ENCODE data around the gene TSNAX. TPM values are rescaled to one million over a fixed set of nuclear protein-coding genes. Genes with fewer than 3 reads are reported as not detected.

Gene TSNAX
- total RNA-seq, 1 donor from 2014 or later: 27.7 TPM

GRCh38 chr1:231536099-231536498 lies 7.6 kb downstream of the TSNAX start:
- H3K4me3 ChIP-seq (ENCODE audit: low read length in 3 of 3): no peak overlapping the region
- peaks cover 15 to 29% (median 23%) of the 10 kb centered on the region in 3 donors for H3K4me1 ChIP-seq (ENCODE audit: control insufficient read depth in 3 of 3, insufficient read depth in 3 of 3, low read length in 3 of 3)
- peak overlapping the region in 2 of 3 donors; percentile 52 to 66 for H3K9ac ChIP-seq (ENCODE audit: low read depth in 1 of 3, low read length in 3 of 3)
- peaks cover 2 to 18% (median 9%) of the 10 kb centered on the region in 3 donors for H3K36me3 ChIP-seq (ENCODE audit: control insufficient read depth in 3 of 3, insufficient read depth in 3 of 3, low read length in 3 of 3)
- peak overlapping the region; percentile 67 for H3K27ac ChIP-seq (ENCODE audit: low read depth, low read length)
- H3K9me3 ChIP-seq (ENCODE audit: control insufficient read depth in 3 of 3, low read length in 3 of 3): no peaks in the 10 kb centered on the region
- H3K27me3 ChIP-seq (ENCODE audit: control insufficient read depth in 3 of 3, insufficient read depth in 3 of 3, low read length in 3 of 3): no peaks in the 10 kb centered on the region

- Histone ChIP-seq H3K36me3 (ENCODE audit: control insufficient read depth in 3 of 3, insufficient read depth in 3 of 3, low read length in 3 of 3) (peaks cover 4 to 23% (median 11%) of the 10 kb centered on the region in 3 donors), H3K27ac (ENCODE audit: low read depth, low read length) (no peak overlapping the region), H3K9ac (ENCODE audit: low read depth in 1 of 3, low read length in 3 of 3) (no peak overlapping the region), H3K9me3 (ENCODE audit: control insufficient read depth in 3 of 3, low read length in 3 of 3) (no peaks in the 10 kb centered on the region), H3K27me3 (ENCODE audit: control insufficient read depth in 3 of 3, insufficient read depth in 3 of 3, low read length in 3 of 3) (no peaks in the 10 kb centered on the region), H3K4me1 (ENCODE audit: control insufficient read depth in 3 of 3, insufficient read depth in 3 of 3, low read length in 3 of 3) (peaks cover 0 to 8% (median 3%) of the 10 kb centered on the region in 3 donors), H3K4me3 (ENCODE audit: low read length in 3 of 3) (no peak overlapping the region)
These were observed 12.4 kb downstream of the TSNAX start for GRCh38 chr1:231540847-231541246.

- H3K27ac ChIP-seq (ENCODE audit: low read depth, low read length): no peak overlapping the region
- no peak overlapping the region for H3K9ac ChIP-seq (ENCODE audit: low read depth in 1 of 3, low read length in 3 of 3)
- peaks cover 0 to 3% (median 3%) of the 10 kb centered on the region in 3 donors for H3K4me1 ChIP-seq (ENCODE audit: control insufficient read depth in 3 of 3, insufficient read depth in 3 of 3, low read length in 3 of 3)
- no peaks in the 10 kb centered on the region for H3K27me3 ChIP-seq (ENCODE audit: control insufficient read depth in 3 of 3, insufficient read depth in 3 of 3, low read length in 3 of 3)
- H3K36me3 ChIP-seq (ENCODE audit: control insufficient read depth in 3 of 3, insufficient read depth in 3 of 3, low read length in 3 of 3): peaks cover 4 to 23% (median 11%) of the 10 kb centered on the region in 3 donors
- no peak overlapping the region for H3K4me3 ChIP-seq (ENCODE audit: low read length in 3 of 3)
- H3K9me3 ChIP-seq (ENCODE audit: control insufficient read depth in 3 of 3, low read length in 3 of 3): no peaks in the 10 kb centered on the region
These were observed 13.4 kb downstream of the TSNAX start for GRCh38 chr1:231541842-231542241.

GRCh38 chr1:231544943-231545592 lies 16.6 kb downstream of the TSNAX start:
- Histone ChIP-seq H3K9ac (ENCODE audit: low read depth in 1 of 3, low read length in 3 of 3) (no peak overlapping the region), H3K27ac (ENCODE audit: low read depth, low read length) (no peak overlapping the region), H3K27me3 (ENCODE audit: control insufficient read depth in 3 of 3, insufficient read depth in 3 of 3, low read length in 3 of 3) (no peaks in the 10 kb centered on the region), H3K4me1 (ENCODE audit: control insufficient read depth in 3 of 3, insufficient read depth in 3 of 3, low read length in 3 of 3) (peaks cover 3% of the 10 kb centered on the region in 3 donors), H3K9me3 (ENCODE audit: control insufficient read depth in 3 of 3, low read length in 3 of 3) (no peaks in the 10 kb centered on the region), H3K36me3 (ENCODE audit: control insufficient read depth in 3 of 3, insufficient read depth in 3 of 3, low read length in 3 of 3) (peaks cover 2 to 15% (median 3%) of the 10 kb centered on the region in 3 donors), H3K4me3 (ENCODE audit: low read length in 3 of 3) (no peak overlapping the region)

- Histone ChIP-seq H3K9ac (ENCODE audit: low read depth in 1 of 3, low read length in 3 of 3) (no peak overlapping the region), H3K36me3 (ENCODE audit: control insufficient read depth in 3 of 3, insufficient read depth in 3 of 3, low read length in 3 of 3) (peaks cover 2 to 14% (median 3%) of the 10 kb centered on the region in 3 donors), H3K4me1 (ENCODE audit: control insufficient read depth in 3 of 3, insufficient read depth in 3 of 3, low read length in 3 of 3) (peaks cover 3 to 8% (median 7%) of the 10 kb centered on the region in 3 donors), H3K4me3 (ENCODE audit: low read length in 3 of 3) (no peak overlapping the region), H3K27ac (ENCODE audit: low read depth, low read length) (no peak overlapping the region), H3K9me3 (ENCODE audit: control insufficient read depth in 3 of 3, low read length in 3 of 3) (no peaks in the 10 kb centered on the region), H3K27me3 (ENCODE audit: control insufficient read depth in 3 of 3, insufficient read depth in 3 of 3, low read length in 3 of 3) (no peaks in the 10 kb centered on the region)
These were observed 18.2 kb downstream of the TSNAX start for GRCh38 chr1:231546693-231547092.

- no peaks in the 10 kb centered on the region for H3K9me3 ChIP-seq (ENCODE audit: control insufficient read depth in 3 of 3, low read length in 3 of 3)
- H3K36me3 ChIP-seq (ENCODE audit: control insufficient read depth in 3 of 3, insufficient read depth in 3 of 3, low read length in 3 of 3): peaks cover 0 to 5% (median 3%) of the 10 kb centered on the region in 3 donors
- H3K27me3 ChIP-seq (ENCODE audit: control insufficient read depth in 3 of 3, insufficient read depth in 3 of 3, low read length in 3 of 3): no peaks in the 10 kb centered on the region
- no peak overlapping the region for H3K27ac ChIP-seq (ENCODE audit: low read depth, low read length)
- H3K4me1 ChIP-seq (ENCODE audit: control insufficient read depth in 3 of 3, insufficient read depth in 3 of 3, low read length in 3 of 3): peaks cover 3 to 8% (median 7%) of the 10 kb centered on the region in 3 donors
- H3K9ac ChIP-seq (ENCODE audit: low read depth in 1 of 3, low read length in 3 of 3): no peak overlapping the region
- no peak overlapping the region for H3K4me3 ChIP-seq (ENCODE audit: low read length in 3 of 3)
These were observed 21.4 kb downstream of the TSNAX start for GRCh38 chr1:231549733-231550447.

GRCh38 chr1:231550448-231550781 lies 21.9 kb downstream of the TSNAX start:
- H3K36me3 ChIP-seq (ENCODE audit: control insufficient read depth in 3 of 3, insufficient read depth in 3 of 3, low read length in 3 of 3): peaks cover 0 to 5% (median 3%) of the 10 kb centered on the region in 3 donors
- H3K27ac ChIP-seq (ENCODE audit: low read depth, low read length): no peak overlapping the region
- H3K4me1 ChIP-seq (ENCODE audit: control insufficient read depth in 3 of 3, insufficient read depth in 3 of 3, low read length in 3 of 3): peaks cover 3 to 8% (median 7%) of the 10 kb centered on the region in 3 donors
- no peaks in the 10 kb centered on the region for H3K27me3 ChIP-seq (ENCODE audit: control insufficient read depth in 3 of 3, insufficient read depth in 3 of 3, low read length in 3 of 3)
- no peak overlapping the region for H3K4me3 ChIP-seq (ENCODE audit: low read length in 3 of 3)
- H3K9ac ChIP-seq (ENCODE audit: low read depth in 1 of 3, low read length in 3 of 3): no peak overlapping the region
- H3K9me3 ChIP-seq (ENCODE audit: control insufficient read depth in 3 of 3, low read length in 3 of 3): no peaks in the 10 kb centered on the region

- Histone ChIP-seq H3K9me3 (ENCODE audit: control insufficient read depth in 3 of 3, low read length in 3 of 3) (no peaks in the 10 kb centered on the region), H3K36me3 (ENCODE audit: control insufficient read depth in 3 of 3, insufficient read depth in 3 of 3, low read length in 3 of 3) (peaks cover 0 to 8% (median 5%) of the 10 kb centered on the region in 3 donors), H3K27me3 (ENCODE audit: control insufficient read depth in 3 of 3, insufficient read depth in 3 of 3, low read length in 3 of 3) (no peaks in the 10 kb centered on the region), H3K4me3 (ENCODE audit: low read length in 3 of 3) (no peak overlapping the region), H3K4me1 (ENCODE audit: control insufficient read depth in 3 of 3, insufficient read depth in 3 of 3, low read length in 3 of 3) (peaks cover 4 to 21% (median 14%) of the 10 kb centered on the region in 3 donors), H3K9ac (ENCODE audit: low read depth in 1 of 3, low read length in 3 of 3) (no peak overlapping the region), H3K27ac (ENCODE audit: low read depth, low read length) (no peak overlapping the region)
These were observed 24.9 kb downstream of the TSNAX start for GRCh38 chr1:231553320-231553719.

- H3K9ac ChIP-seq (ENCODE audit: low read depth in 1 of 3, low read length in 3 of 3): no peak overlapping the region
- H3K36me3 ChIP-seq (ENCODE audit: control insufficient read depth in 3 of 3, insufficient read depth in 3 of 3, low read length in 3 of 3): peaks cover 0 to 8% (median 5%) of the 10 kb centered on the region in 3 donors
- no peaks in the 10 kb centered on the region for H3K27me3 ChIP-seq (ENCODE audit: control insufficient read depth in 3 of 3, insufficient read depth in 3 of 3, low read length in 3 of 3)
- peaks cover 4 to 20% (median 11%) of the 10 kb centered on the region in 3 donors for H3K4me1 ChIP-seq (ENCODE audit: control insufficient read depth in 3 of 3, insufficient read depth in 3 of 3, low read length in 3 of 3)
- H3K9me3 ChIP-seq (ENCODE audit: control insufficient read depth in 3 of 3, low read length in 3 of 3): no peaks in the 10 kb centered on the region
- no peak overlapping the region for H3K27ac ChIP-seq (ENCODE audit: low read depth, low read length)
- H3K4me3 ChIP-seq (ENCODE audit: low read length in 3 of 3): no peak overlapping the region
These were observed 26.5 kb downstream of the TSNAX start for GRCh38 chr1:231554969-231555368.

GRCh38 chr1:231557411-231557810 lies 28.9 kb downstream of the TSNAX start:
- no peaks in the 10 kb centered on the region for H3K27me3 ChIP-seq (ENCODE audit: control insufficient read depth in 3 of 3, insufficient read depth in 3 of 3, low read length in 3 of 3)
- no peak overlapping the region for H3K4me3 ChIP-seq (ENCODE audit: low read length in 3 of 3)
- H3K9ac ChIP-seq (ENCODE audit: low read depth in 1 of 3, low read length in 3 of 3): no peak overlapping the region
- H3K36me3 ChIP-seq (ENCODE audit: control insufficient read depth in 3 of 3, insufficient read depth in 3 of 3, low read length in 3 of 3): peaks cover 3 to 14% (median 7%) of the 10 kb centered on the region in 3 donors
- H3K27ac ChIP-seq (ENCODE audit: low read depth, low read length): no peak overlapping the region
- peaks cover 4 to 14% (median 7%) of the 10 kb centered on the region in 3 donors for H3K4me1 ChIP-seq (ENCODE audit: control insufficient read depth in 3 of 3, insufficient read depth in 3 of 3, low read length in 3 of 3)
- no peaks in the 10 kb centered on the region for H3K9me3 ChIP-seq (ENCODE audit: control insufficient read depth in 3 of 3, low read length in 3 of 3)

Measured in skeletal muscle tissue (tissue), 4 donors.